CD4-positive, alpha-beta T cell treated with Interleukin-17A for 1 hour (primary cell): Measurements from ENCODE around the gene UNC13C.

ENCODE experiments used
- DNase-seq: peaks from one replicate; pipeline ENCODE4 v3.0.0-alpha.2; 2020

UNC13C gene

DNA sequence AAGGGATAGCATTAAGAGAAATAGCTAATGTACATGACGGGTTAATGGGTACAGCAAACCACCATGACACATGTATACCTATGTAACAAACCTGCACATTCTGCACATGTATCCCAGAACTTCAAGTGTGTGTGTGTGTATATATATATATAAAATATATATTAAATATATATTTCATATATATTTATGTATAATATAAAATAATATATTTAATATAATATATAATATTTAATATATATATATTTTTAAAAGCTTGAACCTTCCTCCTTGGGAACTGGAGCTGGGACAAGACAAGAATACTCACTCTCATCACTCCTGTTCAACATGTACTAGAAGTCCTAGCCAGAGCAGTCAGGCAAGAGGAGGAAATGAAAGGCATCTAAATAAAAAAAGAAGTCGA is 149.3 kb downstream of the UNC13C start:
- DNase-seq, result no peak

GRCh38 chr15:54131410-54131809 is 153.2 kb downstream of the UNC13C start:
- no peak for DNase-seq

- no peak for DNase-seq
Observed at GRCh38 chr15:54149115-54149531, 170.9 kb downstream of the UNC13C start.

DNA sequence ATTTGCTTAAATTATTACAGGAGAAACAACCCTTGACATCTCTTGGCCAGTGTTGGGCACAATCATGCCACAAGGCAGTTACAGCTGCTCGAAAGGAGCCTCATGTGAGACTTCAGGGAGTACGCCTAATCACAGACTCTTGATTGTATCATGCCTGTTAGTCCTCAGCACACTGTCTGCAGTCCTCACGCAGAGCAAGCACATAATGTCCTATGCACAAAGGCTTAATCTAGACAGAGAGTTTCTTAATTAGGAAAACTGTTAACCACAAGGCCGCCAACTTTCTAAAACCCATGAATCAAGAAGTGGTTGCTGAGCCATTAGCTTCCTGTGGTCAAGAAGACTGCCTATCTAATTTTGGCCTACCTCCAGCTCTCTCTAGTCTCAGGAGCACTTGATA is 172.0 kb downstream of the UNC13C start:
- no peak for DNase-seq

DNA sequence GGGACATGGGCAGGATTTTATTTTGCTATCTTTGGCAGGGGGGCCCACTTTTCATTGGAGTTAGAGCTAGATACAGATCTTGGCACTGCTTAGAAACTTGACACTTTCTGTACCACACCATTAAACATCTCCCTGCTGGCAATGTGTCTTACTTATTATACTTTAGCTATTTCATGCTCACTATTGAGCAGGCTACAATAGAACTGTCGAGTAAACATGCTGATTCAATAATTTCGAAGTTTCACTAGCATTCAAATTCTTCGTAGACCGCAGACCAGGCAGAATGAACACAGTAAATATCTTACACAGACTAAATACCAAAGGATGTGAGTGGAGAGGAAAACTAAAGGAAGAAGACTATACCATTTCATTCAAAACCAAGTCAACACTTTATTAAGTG is 180.8 kb downstream of the UNC13C start:
- DNase-seq, result no peak

DNA sequence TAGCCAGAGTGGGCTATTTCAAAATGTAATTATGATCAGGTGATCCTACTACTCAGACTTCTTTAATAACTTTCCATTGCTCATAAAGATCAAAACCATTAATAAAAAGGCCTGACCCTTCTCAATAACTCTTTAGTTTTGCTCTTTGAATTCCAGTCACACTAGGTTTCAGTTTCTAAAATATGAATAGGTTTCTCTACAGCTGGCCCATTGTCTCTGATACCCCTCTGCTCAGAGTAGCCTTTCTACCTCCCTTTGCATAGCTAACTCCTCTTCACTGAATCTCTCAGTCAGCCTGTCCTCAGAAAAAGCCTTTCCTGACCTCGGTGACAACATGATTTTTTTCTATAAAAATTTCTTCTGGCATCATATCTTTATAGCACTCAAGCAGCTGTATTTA is 209.1 kb downstream of the UNC13C start:
- DNase-seq, result no peak

DNA sequence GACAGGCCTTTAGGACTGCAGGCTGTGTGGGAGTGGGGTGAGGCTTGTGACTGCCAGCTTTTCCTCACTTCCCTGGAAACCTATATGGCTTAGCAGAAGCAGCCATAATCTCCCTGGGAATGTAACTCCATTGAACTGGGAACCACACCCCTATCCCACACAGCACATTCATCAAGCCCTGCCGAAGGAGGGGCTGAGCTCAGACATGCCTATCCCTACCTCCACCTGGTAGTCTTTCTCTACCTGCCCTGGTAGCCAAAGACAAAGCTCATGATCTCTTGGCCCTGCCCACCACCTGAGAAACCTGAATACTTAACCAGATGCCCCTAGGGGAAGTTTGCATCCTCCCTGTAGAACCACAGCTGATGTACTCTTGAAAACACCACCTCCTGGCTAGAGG is 219.8 kb downstream of the UNC13C start:
- DNase-seq, result no peak

DNA sequence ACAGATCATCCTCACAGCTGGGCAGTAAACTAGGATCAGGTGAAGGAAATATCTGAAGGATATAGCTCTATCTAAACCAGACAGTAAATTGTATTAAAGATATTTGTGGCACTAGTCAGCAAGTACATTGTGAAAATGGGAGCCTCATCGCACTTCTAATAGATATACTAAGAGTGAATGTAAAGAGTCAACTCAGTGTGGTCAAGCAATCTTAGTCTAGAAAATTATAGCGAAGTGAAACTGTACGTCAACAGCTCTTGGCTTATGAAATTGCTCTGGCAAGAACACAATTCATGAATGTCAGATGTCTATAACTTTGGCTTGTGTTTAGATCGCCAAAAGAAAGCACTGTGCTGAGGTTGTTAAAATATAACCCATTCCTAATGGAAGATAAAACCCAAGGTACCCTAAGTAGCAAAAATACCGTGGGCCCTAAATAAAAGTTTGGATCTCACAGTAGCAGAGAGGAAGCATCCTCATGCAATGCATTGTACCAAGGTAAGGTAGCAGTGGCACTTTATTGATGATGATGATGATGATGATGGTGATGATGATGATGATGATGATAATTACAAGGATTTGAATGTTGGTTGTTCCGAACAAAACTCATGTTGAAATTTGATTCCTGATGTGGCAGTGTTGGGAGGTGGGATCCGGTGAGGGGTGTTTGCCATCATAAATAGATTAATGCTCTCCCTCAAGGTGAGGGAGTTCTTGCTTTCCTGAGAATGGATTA is 228.5 kb downstream of the UNC13C start:
- no peak for DNase-seq

DNA sequence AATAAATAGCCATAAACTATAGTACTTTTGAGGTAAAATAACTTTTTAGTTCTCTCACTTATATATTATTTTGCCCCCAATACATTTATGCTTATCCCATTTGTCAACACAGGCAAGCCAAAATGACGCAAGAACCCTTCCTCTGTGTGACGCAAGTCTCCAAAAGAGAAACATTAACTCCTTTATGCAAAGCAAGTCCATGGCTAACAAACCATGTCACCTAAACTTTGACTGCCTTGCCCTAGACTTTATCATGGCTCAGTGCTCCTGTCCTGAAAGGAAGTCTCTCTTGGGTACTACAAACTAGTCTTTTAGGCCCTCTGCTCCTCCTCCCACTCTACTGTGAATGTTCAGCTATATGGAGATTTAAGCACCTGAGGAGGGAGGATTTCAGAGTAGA is 230.5 kb downstream of the UNC13C start:
- DNase-seq, result no peak

DNA sequence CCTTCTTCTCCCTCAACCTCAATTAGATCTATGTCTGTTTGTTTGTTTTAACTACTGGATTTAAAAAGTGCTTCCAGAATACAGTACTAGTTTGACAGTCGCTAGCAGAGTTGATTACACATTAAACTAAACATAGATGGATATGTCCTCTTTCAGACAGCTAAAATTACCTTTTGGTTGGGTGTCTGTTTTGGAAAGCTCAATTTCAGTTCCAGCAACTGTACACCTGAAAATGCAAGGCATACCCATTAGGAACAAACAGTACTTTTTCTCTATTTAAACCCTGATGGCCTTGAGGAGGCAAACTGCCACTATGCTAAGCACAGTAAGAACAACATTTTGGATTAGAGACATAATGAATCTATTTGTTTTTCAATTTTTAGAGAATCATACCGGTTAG is 234.4 kb downstream of the UNC13C start:
- no peak for DNase-seq

DNA sequence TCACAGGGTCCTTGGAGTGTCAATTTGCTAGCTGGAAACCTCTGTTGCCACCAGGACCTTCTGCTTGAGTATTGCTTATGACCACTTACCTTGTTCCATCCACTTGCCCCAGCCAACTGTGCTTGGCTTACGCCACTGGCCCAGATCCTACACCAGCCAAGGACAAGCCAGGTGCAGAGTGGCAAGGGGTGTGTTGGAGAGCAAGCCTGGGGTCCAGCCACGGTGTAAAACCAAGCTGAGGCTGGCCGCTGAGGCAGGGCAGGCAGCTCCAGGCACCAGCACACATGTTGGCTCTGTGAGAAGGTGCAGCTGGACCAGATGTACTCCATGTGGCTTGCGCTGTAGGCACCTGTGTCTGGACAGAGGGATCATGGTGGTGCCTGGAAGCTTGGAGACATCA is 248.2 kb downstream of the UNC13C start:
- DNase-seq, result no peak

DNA sequence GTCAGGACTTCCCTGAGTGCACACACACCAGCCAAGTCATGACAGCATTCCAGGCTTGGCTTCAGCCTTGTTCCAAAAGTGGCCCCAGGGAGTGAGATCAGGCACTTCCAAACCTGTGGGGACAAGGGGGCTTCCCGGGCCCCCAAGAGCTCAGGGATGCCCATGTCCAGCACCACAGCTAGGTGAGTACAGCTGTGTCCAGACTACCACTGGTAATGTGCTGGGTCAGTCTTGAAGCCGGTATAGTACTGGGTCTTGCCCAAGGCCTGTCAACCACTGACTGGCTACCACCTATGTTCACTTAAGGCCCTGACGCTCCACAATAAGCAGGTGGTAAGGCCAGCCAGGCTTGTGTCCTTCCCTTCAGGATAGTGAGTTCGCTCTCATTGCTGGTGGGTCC is 249.3 kb downstream of the UNC13C start:
- DNase-seq, result no peak

GRCh38 chr15:54250326-54250725 is 272.1 kb downstream of the UNC13C start:
- no peak for DNase-seq

- no peak for DNase-seq
Observed at GRCh38 chr15:54256190-54256589, 277.9 kb downstream of the UNC13C start.

GRCh38 chr15:54273928-54274327 is 295.7 kb downstream of the UNC13C start:
- no peak for DNase-seq

GRCh38 chr15:54277834-54278233 is 299.6 kb downstream of the UNC13C start:
- DNase-seq, result no peak

GRCh38 chr15:54280726-54281125 is 302.5 kb downstream of the UNC13C start:
- DNase-seq, result no peak

GRCh38 chr15:54282228-54282836 is 304.1 kb downstream of the UNC13C start:
- DNase-seq, result no peak

DNA sequence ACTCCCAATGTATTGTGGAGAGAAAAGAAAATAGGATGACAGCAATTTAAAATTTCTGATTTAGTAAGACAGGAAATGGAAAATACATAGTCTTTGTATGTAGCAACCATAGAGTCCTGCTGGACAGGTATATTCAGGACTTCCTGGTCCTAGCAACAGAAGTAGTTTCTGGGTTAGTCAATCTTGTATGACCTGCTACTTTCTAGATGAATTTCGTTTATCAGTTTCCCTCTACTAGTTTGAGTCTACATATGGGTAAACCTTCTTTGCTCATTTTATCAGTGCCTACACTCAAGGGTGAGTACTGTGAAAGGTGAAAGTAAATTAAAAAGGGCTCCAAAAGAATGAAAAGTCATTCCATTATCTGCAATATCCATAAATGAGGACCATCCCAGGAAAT is 309.8 kb downstream of the UNC13C start:
- no peak for DNase-seq

- no peak for DNase-seq
Observed at GRCh38 chr15:54289590-54290136, 311.4 kb downstream of the UNC13C start.

GRCh38 chr15:54298396-54298795 is 320.2 kb downstream of the UNC13C start:
- no peak for DNase-seq

- no peak for DNase-seq
Observed at GRCh38 chr15:54304321-54304720, 326.1 kb downstream of the UNC13C start.

DNA sequence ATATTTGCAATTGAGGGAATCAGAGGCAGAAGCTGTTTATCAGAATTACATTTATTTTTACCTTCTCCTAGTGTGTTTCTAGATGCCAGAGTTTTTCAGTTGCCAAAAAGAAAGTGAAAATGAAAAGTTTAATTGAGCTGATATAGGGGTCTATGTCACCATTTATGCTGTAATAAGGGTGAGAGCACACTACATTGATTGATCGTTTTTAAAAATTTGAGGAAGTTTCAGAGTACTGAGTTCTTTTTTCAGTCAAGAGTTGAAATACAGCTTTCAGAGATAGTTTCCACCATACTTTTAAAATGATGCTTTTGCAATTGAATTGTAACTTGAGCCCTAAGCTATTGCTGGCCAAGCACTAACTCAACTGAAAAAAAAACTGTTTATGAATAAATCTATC is 326.9 kb downstream of the UNC13C start:
- no peak for DNase-seq

GRCh38 chr15:54307252-54307902 is 329.1 kb downstream of the UNC13C start:
- no peak for DNase-seq
